NCI-H128 (cell line): Measurements from ENCODE around the gene TBX3.
"Not testable (repeated sequence)": the region's sequence is repeated elsewhere in the genome, so short reads cannot be mapped to it uniquely, and the experiment has no call there.

Experiments
- DNase-seq: peaks from one replicate; lab custom pipeline; 2025; ENCODE audit not compliant: unreplicated experiment; lab: John Stamatoyannopoulos, UW

The TBX3 gene

DNA sequence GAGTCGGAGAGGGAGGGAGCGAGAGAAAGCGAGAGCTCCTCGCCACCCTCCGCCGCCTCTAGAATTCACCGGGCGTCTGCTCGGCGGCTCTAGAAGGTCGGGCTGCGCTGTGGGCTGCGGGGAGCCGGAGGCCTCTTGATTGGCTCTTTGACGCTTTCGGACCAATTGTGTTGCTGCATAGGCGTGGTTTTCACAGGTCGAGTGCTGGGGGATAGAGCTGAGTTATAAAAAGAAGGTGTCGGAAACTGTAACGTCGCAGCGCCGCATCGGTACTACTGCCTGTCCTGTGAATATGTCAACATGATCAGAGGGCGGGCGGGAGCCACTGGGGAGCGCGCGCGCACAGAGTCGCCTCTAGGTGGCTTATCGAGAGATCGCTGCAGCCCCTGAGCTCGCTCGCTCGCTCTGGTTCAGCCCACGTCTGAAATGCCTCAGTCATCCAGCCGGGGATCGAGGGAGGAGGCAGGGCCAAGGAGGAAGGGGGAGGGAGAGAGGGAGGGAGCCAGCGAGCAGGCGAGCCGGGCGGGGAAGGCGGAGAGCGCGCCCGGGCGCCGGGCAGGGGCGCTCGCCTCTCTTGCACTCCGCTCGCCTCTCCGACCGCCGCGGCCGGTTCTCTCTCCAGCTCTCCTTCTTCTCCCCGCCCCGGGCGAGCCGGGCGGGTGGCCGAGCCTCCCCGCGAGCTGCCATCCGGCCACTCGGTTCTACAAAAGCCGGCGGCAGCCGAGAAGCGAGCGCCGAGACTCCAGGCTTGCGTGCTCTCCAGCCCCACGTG lies at the start of gene TBX3:
TBX3 (minus strand) TSS at position 78 of the 772 bp plus-strand sequence. CDS start 975 bp downstream, outside the sequence.
- DNase-seq: peak; percentile 98

GRCh38 chr12:114732426-114733030 lies 48.6 kb upstream of the TBX3 start:
- DNase-seq: no peak

DNA sequence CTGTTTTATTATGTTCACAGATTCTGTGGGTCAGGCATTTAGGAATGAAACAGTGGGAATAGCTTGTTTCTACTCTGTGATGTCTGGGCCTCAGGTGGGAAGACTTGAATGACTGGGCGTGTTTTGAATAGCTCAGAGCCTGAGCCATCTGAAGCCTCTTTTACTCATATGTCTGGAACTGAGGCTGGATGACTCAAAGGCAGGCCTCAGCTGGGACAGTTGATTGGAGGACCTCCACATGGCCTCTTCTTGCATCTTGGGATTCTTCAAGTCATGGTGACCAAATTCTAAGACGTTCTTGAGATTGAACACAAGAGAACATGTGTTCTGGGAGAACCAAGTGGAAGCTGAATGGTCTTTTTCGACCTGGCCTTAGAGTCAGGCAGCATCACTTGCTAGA lies 45.8 kb upstream of the TBX3 start:
- no peak for DNase-seq

DNA sequence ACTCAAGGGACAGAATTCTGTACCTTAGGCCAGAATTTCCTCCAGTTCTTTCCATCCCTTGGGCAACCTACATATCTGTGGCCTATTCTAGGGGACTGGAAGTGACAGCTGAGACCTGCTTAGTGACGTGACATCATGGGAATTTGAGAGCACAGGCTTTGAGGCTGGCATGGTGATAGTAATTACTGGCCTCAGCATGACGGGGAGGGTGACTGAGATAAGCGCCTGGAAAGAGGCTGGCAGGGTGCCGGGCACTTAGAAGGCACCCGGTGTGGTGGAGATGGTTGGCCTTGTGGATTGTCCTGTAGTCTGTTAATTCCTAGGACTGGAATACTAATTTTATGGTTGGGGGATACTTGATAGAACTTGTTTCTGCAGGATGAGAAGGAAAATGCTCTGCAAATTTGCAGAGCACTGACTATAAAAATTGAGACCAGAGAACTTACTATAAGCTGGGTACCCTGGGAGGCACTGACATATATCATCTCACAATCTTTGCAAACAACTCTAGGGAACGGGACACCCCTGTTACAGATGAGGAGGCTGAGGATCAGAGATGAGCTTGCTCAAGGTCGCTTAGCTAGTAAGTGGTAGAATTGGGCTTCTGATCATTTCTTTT lies 42.2 kb upstream of the TBX3 start:
- no peak for DNase-seq

GRCh38 chr12:114722176-114722575 lies 38.2 kb upstream of the TBX3 start:
- not testable (repeated sequence) for DNase-seq

- no peak for DNase-seq
Observed at GRCh38 chr12:114721266-114721665, 37.3 kb upstream of the TBX3 start.

DNA sequence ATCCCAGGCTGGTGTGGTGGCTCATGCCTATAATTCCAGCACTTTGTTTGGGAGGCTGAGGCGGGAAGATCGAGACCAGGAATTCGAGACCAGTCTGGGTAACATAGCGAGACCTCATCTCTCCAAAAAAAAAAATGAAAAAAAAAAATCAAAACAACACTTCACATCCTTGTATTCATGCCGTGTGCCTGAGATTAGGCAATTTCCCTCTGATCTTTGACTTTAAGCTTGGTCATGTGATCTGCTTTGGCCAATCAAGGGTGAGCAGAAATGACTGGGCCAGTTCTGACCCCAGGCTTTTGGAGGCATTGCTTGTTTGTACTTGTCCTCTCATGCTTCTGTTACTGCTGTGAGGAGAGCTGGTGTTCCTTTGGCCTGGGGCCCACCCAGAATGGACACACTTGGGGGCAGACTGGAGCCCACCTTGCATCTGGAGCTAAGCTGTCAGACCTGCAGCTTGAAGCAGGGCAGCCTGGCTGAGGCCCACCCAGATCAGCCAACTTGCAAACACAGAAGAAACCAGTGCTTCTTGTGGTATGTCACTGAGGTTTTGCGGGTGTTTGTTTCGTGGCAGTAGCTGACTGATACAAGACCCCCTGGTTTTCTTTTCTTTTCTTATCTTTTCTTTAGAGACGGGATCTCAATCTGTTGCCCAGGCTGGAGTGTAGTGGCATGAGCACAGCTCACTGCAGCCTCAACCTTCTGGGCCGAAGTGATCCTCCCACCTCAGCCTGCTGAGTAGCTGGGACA lies 29.7 kb upstream of the TBX3 start:
- no peak for DNase-seq

GRCh38 chr12:114711689-114712152 lies 27.7 kb upstream of the TBX3 start:
- no peak for DNase-seq

GRCh38 chr12:114710151-114710550 lies 26.2 kb upstream of the TBX3 start:
- DNase-seq: no peak

- no peak for DNase-seq
Observed at GRCh38 chr12:114709112-114709511, 25.1 kb upstream of the TBX3 start.

DNA sequence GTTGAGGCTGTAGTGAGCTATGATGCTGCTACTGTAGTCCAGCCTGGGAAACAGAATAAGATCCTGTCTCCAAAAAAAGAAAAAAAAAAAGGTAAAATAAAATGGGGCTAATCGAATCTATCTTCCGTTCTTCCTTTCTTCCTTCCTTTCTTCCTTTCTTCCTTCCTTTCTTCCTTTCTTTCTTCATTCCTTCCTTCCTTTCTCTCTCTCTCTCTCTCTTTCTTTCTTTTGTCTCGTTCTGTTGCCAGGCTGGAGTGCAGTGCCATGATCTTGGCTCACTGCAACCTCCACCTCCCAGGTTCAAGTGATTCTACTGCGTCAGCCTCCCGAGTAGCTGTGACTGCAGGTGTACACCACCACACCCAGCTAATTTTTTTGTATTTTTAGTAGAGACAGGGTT lies 24.6 kb upstream of the TBX3 start:
- DNase-seq: not testable (repeated sequence)

GRCh38 chr12:114704096-114704495 lies 20.1 kb upstream of the TBX3 start:
- DNase-seq: no peak

DNA sequence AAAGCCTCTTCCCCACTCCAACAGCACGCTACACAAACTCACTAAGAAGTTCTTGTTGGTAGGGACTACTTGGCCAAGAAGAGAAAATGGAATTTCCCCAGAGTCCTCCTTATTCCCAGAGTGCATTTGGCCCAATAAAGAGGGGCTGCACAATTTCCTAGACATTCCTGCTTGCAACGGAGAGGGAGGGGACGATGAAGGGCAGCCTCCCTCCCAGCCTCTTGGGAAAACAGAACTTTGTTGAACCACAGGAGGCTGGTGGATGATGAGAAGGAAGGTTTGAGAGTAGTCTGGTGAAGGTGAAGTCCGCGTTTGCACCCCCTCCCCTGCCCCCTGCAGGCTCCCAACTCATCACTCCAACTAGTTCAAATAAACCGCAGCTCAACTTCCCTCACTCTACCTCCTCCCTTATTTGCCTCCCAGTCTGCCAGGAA lies 19.1 kb upstream of the TBX3 start:
- no peak for DNase-seq

DNA sequence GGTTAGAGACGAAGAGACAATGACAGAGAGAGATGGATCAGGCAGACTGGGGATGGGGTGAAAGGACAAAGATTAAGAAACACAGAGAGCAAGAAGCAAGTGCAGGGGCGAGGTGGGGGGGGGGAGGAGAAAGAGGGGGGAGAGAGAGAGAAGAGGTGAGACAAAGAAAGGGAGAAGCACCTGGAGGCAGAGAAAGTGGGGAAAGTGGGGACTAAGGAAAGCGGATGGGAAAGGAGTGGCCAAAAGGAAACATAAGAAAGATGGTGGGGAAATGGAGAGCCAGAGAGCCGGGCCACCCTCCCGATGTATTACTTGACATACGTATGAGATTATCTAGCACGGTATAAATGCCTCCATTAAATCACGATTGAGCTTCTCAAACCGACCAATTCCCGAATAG lies 18.5 kb upstream of the TBX3 start:
- no peak for DNase-seq

GRCh38 chr12:114701553-114701952 lies 17.6 kb upstream of the TBX3 start:
- no peak for DNase-seq

DNA sequence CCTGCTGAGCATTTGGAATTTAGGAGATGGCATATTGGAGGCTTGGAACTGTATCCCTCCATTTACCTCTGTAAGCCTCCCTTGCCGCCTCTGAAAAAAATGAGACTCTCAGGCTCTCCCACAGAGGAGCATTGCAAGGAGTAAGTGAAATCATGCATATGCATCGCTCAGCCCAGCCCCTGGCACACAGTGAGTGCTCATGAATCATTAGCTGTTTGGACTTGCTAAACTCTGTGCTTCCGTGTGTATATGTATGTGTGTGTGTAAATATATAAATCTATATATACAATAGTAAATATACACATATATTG lies 17.1 kb upstream of the TBX3 start:
- DNase-seq: no peak

DNA sequence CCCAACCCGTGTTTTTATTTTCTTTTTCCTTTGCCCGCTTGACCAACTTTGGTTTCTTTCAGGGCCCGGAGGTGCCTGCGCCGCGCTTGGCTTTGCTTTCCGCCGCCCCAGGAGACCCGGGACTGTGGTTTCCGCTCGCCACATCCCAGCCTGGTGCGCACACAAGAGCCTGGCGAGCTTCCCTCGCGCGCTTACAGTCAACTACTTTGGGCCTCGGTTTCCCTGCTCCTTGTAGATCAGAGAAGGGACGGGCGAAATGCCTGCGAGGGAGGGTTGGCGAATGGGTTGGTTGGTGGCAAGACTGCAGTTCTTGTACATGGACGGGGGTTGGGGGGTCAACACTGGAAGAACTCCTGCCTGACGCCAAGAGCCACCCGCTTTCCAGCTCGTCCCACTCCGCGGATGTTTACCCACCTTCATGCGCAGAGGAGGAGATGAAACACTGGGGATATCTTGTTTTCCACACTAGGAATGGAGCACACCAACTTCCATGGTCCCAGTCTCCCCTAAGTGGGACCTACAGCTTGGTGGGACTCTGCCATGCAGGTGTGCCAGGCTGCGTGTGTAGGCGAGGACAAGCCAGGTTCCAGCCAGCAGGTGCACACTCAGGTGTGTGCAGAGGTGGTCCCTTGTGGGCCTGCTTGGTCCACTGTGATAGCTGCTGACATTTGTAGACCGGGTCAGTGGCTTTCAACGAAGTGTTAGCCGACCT lies 16.6 kb upstream of the TBX3 start:
- DNase-seq: no peak

DNA sequence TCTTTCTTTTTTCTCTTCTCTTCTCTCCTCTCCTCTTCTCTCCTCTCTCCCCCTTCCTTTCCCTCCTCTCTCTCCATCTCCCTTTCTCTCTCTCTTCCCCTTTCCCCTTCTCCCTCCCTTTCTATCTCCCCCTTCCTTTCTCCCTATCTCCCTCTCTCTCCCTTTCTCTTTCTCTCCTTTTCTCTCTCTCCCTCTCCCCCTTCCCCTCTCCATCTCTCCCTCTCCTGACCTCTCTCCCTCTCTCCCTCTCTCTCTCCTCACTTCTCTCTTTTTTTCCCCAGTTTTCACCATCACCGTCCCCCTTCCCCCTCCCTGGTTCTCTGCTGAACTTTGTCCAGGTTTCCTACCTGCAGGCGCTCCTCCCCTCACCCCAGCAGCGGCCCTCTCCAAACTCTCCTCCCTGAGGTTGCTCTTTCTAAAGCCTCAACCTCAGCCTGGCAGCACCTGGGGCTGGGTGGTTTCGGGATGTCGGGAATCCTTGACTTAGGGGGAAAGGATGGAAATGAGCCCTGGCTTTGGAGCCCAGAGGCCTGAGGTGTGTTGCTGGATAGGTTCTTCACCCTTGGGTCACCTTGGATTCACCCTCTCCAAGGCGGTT lies 14.7 kb upstream of the TBX3 start:
- no peak for DNase-seq

- no peak for DNase-seq
Observed at GRCh38 chr12:114697741-114698565, 14.0 kb upstream of the TBX3 start.

- DNase-seq: no peak
Observed at GRCh38 chr12:114697243-114697716, 13.3 kb upstream of the TBX3 start.
